SK-N-MC (cell line): ENCODE results near the gene OR6V1.
"Not testable (repeated sequence)": the region's sequence is repeated elsewhere in the genome, so short reads cannot be mapped to it uniquely, and the experiment has no call there.

ENCODE experiments used
- DNase-seq: peaks from one replicate; pipeline ENCODE4 v3.0.0-alpha.2; 2011; ENCODE audit warnings: low read depth, low spot score
- H3K27ac ChIP-seq: fragments of 200-600 bp; sonication (generic); 2 replicates; pipeline ENCODE4 v1.5.1; 2016; ENCODE audit warnings: mixed run types
- H3K36me3 ChIP-seq: fragments of 200-600 bp; sonication (generic); 2 replicates; pipeline ENCODE4 v1.6.1; 2017; ENCODE audit warnings: antibody characterized with exemption, low read length, mixed read lengths; ENCODE audit not compliant: insufficient read depth
- H3K4me3 ChIP-seq: fragments of 200-600 bp; sonication (generic); 2 replicates; pipeline ENCODE4 v1.5.1; 2016
- H3K9ac ChIP-seq: fragments of 200-600 bp; sonication (generic); 2 replicates; pipeline ENCODE4 v1.8.0; 2017; ENCODE audit warnings: mixed run types, mixed read lengths; ENCODE audit not compliant: insufficient read length
- H3K9me3 ChIP-seq: fragments of 200-600 bp; sonication (generic); 2 replicates; pipeline ENCODE4 v1.6.1; 2017; ENCODE audit warnings: low read depth, mild to moderate bottlenecking, antibody characterized with exemption, low read length, moderate library complexity, mixed read lengths
- EZH2 ChIP-seq: fragments of 200-600 bp; sonication (generic); IDR thresholded peaks from one replicate; pipeline ENCODE4 v1.6.1; 2017; ENCODE audit warnings: antibody characterized with exemption
- FOXP2 ChIP-seq: optimal IDR thresholded peaks from 2 replicates; pipeline ENCODE3; 2011; ENCODE audit warnings: mild to moderate bottlenecking, moderate library complexity; ENCODE audit not compliant: insufficient read depth; ENCODE audit errors: extremely low read length, control extremely low read depth
- POLR2AphosphoS5 ChIP-seq: IDR thresholded peaks from 2 replicates; pipeline ENCODE4 v1.6.1; 2012; ENCODE audit warnings: mild to moderate bottlenecking, low read depth, low read length, borderline replicate concordance

OR6V1 gene

GRCh38 chr7:143050931-143051330 lies 1.2 kb upstream of the OR6V1 start:
- Histone ChIP-seq H3K36me3 (no peaks in the 10 kb centered on the region), H3K9ac (no peak overlapping the region), H3K4me3 (no peak overlapping the region), H3K9me3 (no peaks in the 10 kb centered on the region), H3K27ac (no peak overlapping the region)
- DNase-seq = no peak
- TF ChIP-seq EZH2 (no peak), FOXP2 (no peak), POLR2AphosphoS5 (no peak)

GRCh38 chr7:143054621-143055020 lies 2.5 kb downstream of the OR6V1 start:
- DNase-seq = no peak
- H3K36me3 ChIP-seq = no peaks in the 10 kb centered on the region
- no peak overlapping the region for H3K27ac ChIP-seq
- TF ChIP-seq EZH2 = no peak
- no peak for TF ChIP-seq POLR2AphosphoS5
- no peak for TF ChIP-seq FOXP2
- no peak overlapping the region for H3K4me3 ChIP-seq
- H3K9ac ChIP-seq = no peak overlapping the region
- H3K9me3 ChIP-seq = no peaks in the 10 kb centered on the region

GRCh38 chr7:143055754-143056153 lies 3.6 kb downstream of the OR6V1 start:
- no peaks in the 10 kb centered on the region for H3K36me3 ChIP-seq
- no peak overlapping the region for H3K27ac ChIP-seq
- H3K9ac ChIP-seq = no peak overlapping the region
- H3K9me3 ChIP-seq = no peaks in the 10 kb centered on the region
- H3K4me3 ChIP-seq = no peak overlapping the region
- TF ChIP-seq FOXP2 (no peak), POLR2AphosphoS5 (no peak), EZH2 (no peak)
- DNase-seq = no peak

GRCh38 chr7:143063741-143064140 lies 11.6 kb downstream of the OR6V1 start:
- H3K36me3 ChIP-seq = no peaks in the 10 kb centered on the region
- TF ChIP-seq EZH2 = no peak
- no peak for TF ChIP-seq FOXP2
- no peak for TF ChIP-seq POLR2AphosphoS5
- H3K9ac ChIP-seq = no peak overlapping the region
- H3K9me3 ChIP-seq = no peaks in the 10 kb centered on the region
- no peak overlapping the region for H3K4me3 ChIP-seq
- no peak overlapping the region for H3K27ac ChIP-seq
- DNase-seq = no peak

GRCh38 chr7:143068446-143068845 lies 16.3 kb downstream of the OR6V1 start:
- DNase-seq = no peak
- no peak overlapping the region for H3K9ac ChIP-seq
- no peak for TF ChIP-seq FOXP2
- TF ChIP-seq POLR2AphosphoS5 = no peak
- TF ChIP-seq EZH2 = no peak
- no peaks in the 10 kb centered on the region for H3K9me3 ChIP-seq
- no peak overlapping the region for H3K4me3 ChIP-seq
- no peak overlapping the region for H3K27ac ChIP-seq
- H3K36me3 ChIP-seq = no peaks in the 10 kb centered on the region

GRCh38 chr7:143069912-143070500 lies 17.9 kb downstream of the OR6V1 start:
- Histone ChIP-seq H3K9me3 (no peaks in the 10 kb centered on the region), H3K4me3 (no peak overlapping the region), H3K9ac (no peak overlapping the region), H3K27ac (no peak overlapping the region), H3K36me3 (no peaks in the 10 kb centered on the region)
- TF ChIP-seq EZH2 = no peak
- TF ChIP-seq POLR2AphosphoS5 = no peak
- TF ChIP-seq FOXP2 = no peak
- DNase-seq = no peak

GRCh38 chr7:143073556-143073955 lies 21.4 kb downstream of the OR6V1 start:
- Histone ChIP-seq H3K27ac (no peak overlapping the region), H3K4me3 (no peak overlapping the region), H3K9ac (no peak overlapping the region), H3K9me3 (no peaks in the 10 kb centered on the region), H3K36me3 (no peaks in the 10 kb centered on the region)
- no peak for DNase-seq
- TF ChIP-seq FOXP2 (no peak), EZH2 (no peak), POLR2AphosphoS5 (no peak)

GRCh38 chr7:143074141-143074540 lies 22.0 kb downstream of the OR6V1 start:
- Histone ChIP-seq H3K27ac (no peak overlapping the region), H3K4me3 (no peak overlapping the region), H3K9ac (no peak overlapping the region), H3K36me3 (no peaks in the 10 kb centered on the region), H3K9me3 (no peaks in the 10 kb centered on the region)
- DNase-seq = no peak
- no peak for TF ChIP-seq POLR2AphosphoS5
- TF ChIP-seq EZH2 = no peak
- TF ChIP-seq FOXP2 = no peak

- H3K4me3 ChIP-seq = no peak overlapping the region
- no peak for DNase-seq
- no peaks in the 10 kb centered on the region for H3K9me3 ChIP-seq
- H3K27ac ChIP-seq = no peak overlapping the region
- no peaks in the 10 kb centered on the region for H3K36me3 ChIP-seq
- no peak overlapping the region for H3K9ac ChIP-seq
- TF ChIP-seq POLR2AphosphoS5 = no peak
- no peak for TF ChIP-seq EZH2
- no peak for TF ChIP-seq FOXP2
Observed at GRCh38 chr7:143085109-143085508, 33.0 kb downstream of the OR6V1 start.

- not testable (repeated sequence) for H3K27ac ChIP-seq, H3K9ac ChIP-seq, H3K36me3 ChIP-seq, DNase-seq, H3K9me3 ChIP-seq, H3K4me3 ChIP-seq
Observed at GRCh38 chr7:143085610-143086009, 33.5 kb downstream of the OR6V1 start.

- DNase-seq, H3K27ac ChIP-seq, H3K9ac ChIP-seq, H3K9me3 ChIP-seq, H3K36me3 ChIP-seq, H3K4me3 ChIP-seq: not testable (repeated sequence)
Observed at GRCh38 chr7:143088549-143089231, 36.5 kb downstream of the OR6V1 start.
